ENCODE data around the gene MORF4L2.
"Not testable (repeated sequence)": the region's sequence is repeated elsewhere in the genome, so short reads cannot be mapped to it uniquely, and the experiment has no call there.

Gene MORF4L2

DNA sequence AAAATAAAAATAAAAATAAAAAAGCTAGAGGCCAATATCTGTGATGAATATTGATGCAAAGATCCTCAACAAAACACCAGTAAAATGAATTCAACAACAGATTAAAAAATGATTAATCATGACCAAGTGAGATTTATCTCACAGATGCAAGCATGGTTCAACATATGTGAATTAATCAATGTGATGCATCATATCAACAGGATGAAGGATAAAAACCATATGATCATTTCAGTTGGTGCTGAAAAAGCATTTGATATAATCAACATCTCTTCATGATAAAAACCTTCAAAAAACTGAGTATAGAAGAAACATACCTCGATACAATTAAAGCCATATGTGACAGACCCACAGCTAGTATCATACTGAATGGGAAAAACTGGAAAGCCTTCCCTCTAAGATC lies 38.9 kb downstream of the MORF4L2 start:
- Histone ChIP-seq H4K8ac (ENCODE audit: low read depth, low read length) (no peak overlapping the region), H3K79me1 (ENCODE audit: low read length) (no peaks in the 10 kb centered on the region)
- DNase-seq, result no peak

DNA sequence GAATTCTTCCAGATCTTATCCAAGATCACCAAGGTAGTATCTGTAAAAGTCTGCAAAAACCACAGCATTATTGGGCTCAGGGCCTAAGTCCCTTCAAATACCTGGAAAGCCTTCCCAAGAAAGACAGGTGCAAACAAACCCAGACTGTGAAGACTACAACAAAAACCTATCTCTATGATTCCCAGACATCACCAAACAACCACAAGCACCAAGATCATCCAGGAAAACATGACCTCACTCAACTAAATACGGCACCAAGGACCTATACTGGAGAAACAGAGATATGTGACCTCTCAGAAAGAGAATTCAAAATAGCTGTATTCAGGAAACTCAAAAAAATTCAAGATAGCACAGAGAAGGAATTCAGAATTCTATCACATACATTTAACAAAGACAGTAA lies 42.4 kb downstream of the MORF4L2 start:
- Histone ChIP-seq H4K12ac (ENCODE audit: low read depth, low read length) (no peak overlapping the region), H2BK5ac (ENCODE audit: low read depth, low read length, poor library complexity) (no peak overlapping the region), H3K4me3 (ENCODE audit: low read depth, low read length) (no peak overlapping the region), H3K18ac (ENCODE audit: low read length) (no peak overlapping the region), H2BK12ac (ENCODE audit: low read length) (no peak overlapping the region), H2BK120ac (ENCODE audit: insufficient read depth, low read length, poor library complexity) (no peak overlapping the region), H3K27ac (ENCODE audit: low read depth, low read length) (no peak overlapping the region), H3K27me3 (ENCODE audit: insufficient read depth, low read length) (no peaks in the 10 kb centered on the region), H4K91ac (ENCODE audit: low read depth, low read length) (no peak overlapping the region), H3K9ac (ENCODE audit: low read length) (no peak overlapping the region), H4K8ac (ENCODE audit: low read depth, low read length) (no peak overlapping the region), H3K79me2 (ENCODE audit: control insufficient read depth, insufficient read depth, low read length, poor library complexity) (no peaks in the 10 kb centered on the region), H3K4me1 (ENCODE audit: control insufficient read depth in 1 of 2, insufficient read depth in 2 of 2, low read length in 2 of 2) (peaks cover 0 to 2% of the 10 kb centered on the region in 2 experiments), H3K4me2 (ENCODE audit: low read length) (no peak overlapping the region), H3K23ac (ENCODE audit: low read length) (no peak overlapping the region), H3K14ac (ENCODE audit: low read length) (no peak overlapping the region), H2AK5ac (ENCODE audit: low read length) (no peak overlapping the region), H3K4ac (ENCODE audit: low read depth, low read length) (no peak overlapping the region), H2AFZ (ENCODE audit: insufficient read depth, low read length, poor library complexity) (no peak overlapping the region), H3K9me3 (ENCODE audit: insufficient read depth, low read depth, low read length) (no peaks in the 10 kb centered on the region), H3K36me3 (ENCODE audit: control insufficient read depth in 1 of 2, insufficient read depth in 2 of 2, low read length in 2 of 2) (no peaks in the 10 kb centered on the region), H3K79me1 (ENCODE audit: low read length) (no peaks in the 10 kb centered on the region)
- DNase-seq, result no peak
- no CpG with 5 or more reads among the region's 1 CpG for WGBS (ENCODE audit: extremely low coverage, insufficient coverage, insufficient read length)

More for the DNA sequence above, 38.9 kb downstream of the MORF4L2 start:
- Histone ChIP-seq H3K79me2 (ENCODE audit: control insufficient read depth, insufficient read depth, low read length, poor library complexity) (no peaks in the 10 kb centered on the region), H4K91ac (ENCODE audit: low read depth, low read length) (no peak overlapping the region), H3K4ac (ENCODE audit: low read depth, low read length) (no peak overlapping the region), H4K12ac (ENCODE audit: low read depth, low read length) (no peak overlapping the region), H2AFZ (ENCODE audit: insufficient read depth, low read length, poor library complexity) (no peak overlapping the region), H3K18ac (ENCODE audit: low read length) (no peak overlapping the region), H2AK5ac (ENCODE audit: low read length) (no peak overlapping the region), H3K4me3 (ENCODE audit: low read depth, low read length) (no peak overlapping the region), H3K23ac (ENCODE audit: low read length) (no peak overlapping the region), H2BK12ac (ENCODE audit: low read length) (no peak overlapping the region), H2BK5ac (ENCODE audit: low read depth, low read length, poor library complexity) (no peak overlapping the region), H3K36me3 (ENCODE audit: control insufficient read depth in 1 of 2, insufficient read depth in 2 of 2, low read length in 2 of 2) (no peaks in the 10 kb centered on the region), H3K27me3 (ENCODE audit: insufficient read depth, low read length) (no peaks in the 10 kb centered on the region), H3K14ac (ENCODE audit: low read length) (no peak overlapping the region), H3K4me2 (ENCODE audit: low read length) (no peak overlapping the region), H3K27ac (ENCODE audit: low read depth, low read length) (no peak overlapping the region), H3K9ac (ENCODE audit: low read length) (no peak overlapping the region), H3K4me1 (ENCODE audit: control insufficient read depth in 1 of 2, insufficient read depth in 2 of 2, low read length in 2 of 2) (no peaks in the 10 kb centered on the region), H3K9me3 (ENCODE audit: insufficient read depth, low read depth, low read length) (no peaks in the 10 kb centered on the region), H2BK120ac (ENCODE audit: insufficient read depth, low read length, poor library complexity) (no peak overlapping the region)
- WGBS (ENCODE audit: extremely low coverage, insufficient coverage, insufficient read length), result no CpG with 5 or more reads among the region's 1 CpG

DNA sequence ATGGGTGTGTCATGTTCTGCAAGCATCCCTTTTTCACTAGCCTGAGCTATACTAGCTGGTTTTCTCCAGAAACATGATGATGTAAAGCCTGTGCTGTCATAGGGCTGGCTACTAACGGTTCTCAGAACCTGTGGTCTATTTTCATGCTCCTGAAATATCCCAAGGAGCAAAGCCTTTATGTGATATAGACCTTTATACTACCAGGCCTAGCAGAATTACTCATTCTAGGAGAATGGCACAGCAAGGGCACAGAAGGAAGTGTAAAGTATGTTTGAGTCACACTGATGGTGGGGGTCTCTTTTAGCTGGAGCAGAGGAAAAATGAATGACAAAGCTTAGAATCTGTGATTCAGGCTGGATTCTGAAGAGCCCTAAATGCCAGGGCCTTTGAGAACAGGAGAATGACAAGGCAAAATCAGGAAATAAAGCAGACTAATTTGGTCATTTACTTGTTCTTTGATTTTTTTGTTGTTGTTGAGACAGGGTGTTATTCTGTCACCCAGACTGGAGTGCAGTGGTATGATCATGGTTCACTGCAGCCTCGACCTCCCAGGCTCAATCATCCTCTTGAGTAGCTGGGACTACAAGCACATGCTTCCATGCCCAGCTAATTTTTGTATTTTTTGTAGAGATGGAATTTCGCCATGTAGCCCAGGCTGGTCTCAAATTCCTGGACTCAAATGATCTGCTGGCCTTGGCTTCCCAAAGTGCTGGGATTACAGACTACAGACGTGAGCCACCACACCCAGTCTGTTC lies 45.9 kb downstream of the MORF4L2 start:
- no peak overlapping the region for H3K23ac ChIP-seq (ENCODE audit: low read length)
- no peaks in the 10 kb centered on the region for H3K79me2 ChIP-seq (ENCODE audit: control insufficient read depth, insufficient read depth, low read length, poor library complexity)
- no peak overlapping the region for H2BK12ac ChIP-seq (ENCODE audit: low read length)
- H3K4ac ChIP-seq (ENCODE audit: low read depth, low read length), result no peak overlapping the region
- no peak overlapping the region for H2BK5ac ChIP-seq (ENCODE audit: low read depth, low read length, poor library complexity)
- H3K9ac ChIP-seq (ENCODE audit: low read length), result no peak overlapping the region
- no peak overlapping the region for H2BK120ac ChIP-seq (ENCODE audit: insufficient read depth, low read length, poor library complexity)
- no peaks in the 10 kb centered on the region for H3K36me3 ChIP-seq (ENCODE audit: control insufficient read depth in 1 of 2, insufficient read depth in 2 of 2, low read length in 2 of 2)
- no peak overlapping the region for H3K4me2 ChIP-seq (ENCODE audit: low read length)
- no peak overlapping the region for H4K91ac ChIP-seq (ENCODE audit: low read depth, low read length)
- no peak overlapping the region for H3K14ac ChIP-seq (ENCODE audit: low read length)
- H3K4me1 ChIP-seq (ENCODE audit: control insufficient read depth in 1 of 2, insufficient read depth in 2 of 2, low read length in 2 of 2), result peaks cover 5 to 7% of the 10 kb centered on the region in 2 experiments
- H4K12ac ChIP-seq (ENCODE audit: low read depth, low read length), result no peak overlapping the region
- no CpG with 5 or more reads among the region's 4 CpGs for WGBS (ENCODE audit: extremely low coverage, insufficient coverage, insufficient read length)
- no peak overlapping the region for H3K4me3 ChIP-seq (ENCODE audit: low read depth, low read length)
- H3K18ac ChIP-seq (ENCODE audit: low read length), result no peak overlapping the region
- H3K27me3 ChIP-seq (ENCODE audit: insufficient read depth, low read length), result no peaks in the 10 kb centered on the region
- H3K27ac ChIP-seq (ENCODE audit: low read depth, low read length), result no peak overlapping the region
- DNase-seq, result no peak
- peaks cover 5% of the 10 kb centered on the region for H3K79me1 ChIP-seq (ENCODE audit: low read length)
- H4K8ac ChIP-seq (ENCODE audit: low read depth, low read length), result no peak overlapping the region
- no peaks in the 10 kb centered on the region for H3K9me3 ChIP-seq (ENCODE audit: insufficient read depth, low read depth, low read length)
- no peak overlapping the region for H2AK5ac ChIP-seq (ENCODE audit: low read length)
- H2AFZ ChIP-seq (ENCODE audit: insufficient read depth, low read length, poor library complexity), result no peak overlapping the region

DNA sequence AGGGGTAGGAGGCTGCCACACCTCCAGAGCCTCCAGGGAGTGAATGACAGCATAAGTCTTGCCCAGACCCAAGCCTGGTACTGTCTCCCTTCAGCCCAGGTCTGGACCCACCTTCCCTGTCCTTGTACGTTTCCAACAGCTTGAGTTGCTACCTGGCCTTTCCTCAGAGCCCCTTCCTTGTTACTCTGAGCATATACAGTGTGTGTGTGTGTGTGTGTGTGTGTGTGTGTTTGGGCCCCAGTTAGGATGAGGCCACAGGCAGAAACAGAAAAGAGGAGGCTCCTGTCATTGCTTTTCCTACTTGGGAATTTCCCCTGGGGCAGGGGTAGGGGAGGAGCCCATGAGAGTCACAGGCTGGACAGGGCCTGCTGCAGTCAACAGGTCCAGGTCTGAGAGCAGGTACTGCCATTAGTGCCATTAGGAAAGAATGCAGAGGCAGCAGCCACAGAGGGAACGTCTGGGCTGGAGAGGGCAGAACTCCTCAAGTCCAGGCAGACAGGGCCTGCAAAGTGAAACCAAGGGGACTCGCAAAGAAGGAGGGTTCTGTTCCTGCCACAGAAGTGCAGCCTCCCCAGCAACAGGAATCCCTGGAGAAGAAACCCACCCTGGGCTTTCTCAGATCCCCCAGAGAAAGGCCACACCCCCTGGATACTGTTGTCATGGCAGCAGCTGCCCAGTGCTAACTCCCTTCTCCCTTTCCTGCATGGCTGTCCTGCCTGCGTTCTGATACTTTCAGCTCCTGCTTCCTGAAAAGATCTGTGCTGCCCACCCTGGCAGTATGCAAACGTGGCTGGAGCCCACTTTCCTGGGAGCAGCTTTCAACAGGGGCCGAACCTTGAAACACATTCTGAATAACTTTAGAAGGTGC lies 47.8 kb downstream of the MORF4L2 start:
- Histone ChIP-seq H4K91ac (ENCODE audit: low read depth, low read length) (peak overlapping the region; percentile 79), H2BK5ac (ENCODE audit: low read depth, low read length, poor library complexity) (peak overlapping the region; percentile 35), H2BK120ac (ENCODE audit: insufficient read depth, low read length, poor library complexity) (peak overlapping the region; percentile 62), H2AK5ac (ENCODE audit: low read length) (peak overlapping the region; percentile 83), H3K27ac (ENCODE audit: low read depth, low read length) (peak overlapping the region; percentile 83), H2BK12ac (ENCODE audit: low read length) (peak overlapping the region; percentile 43), H4K8ac (ENCODE audit: low read depth, low read length) (peak overlapping the region; percentile 47), H4K12ac (ENCODE audit: low read depth, low read length) (peak overlapping the region; percentile 57)
- not testable (repeated sequence) for H3K4me2 ChIP-seq (ENCODE audit: low read length); H3K14ac ChIP-seq (ENCODE audit: low read length); H3K9me3 ChIP-seq (ENCODE audit: insufficient read depth, low read depth, low read length); H3K79me1 ChIP-seq (ENCODE audit: low read length); H3K79me2 ChIP-seq (ENCODE audit: control insufficient read depth, insufficient read depth, low read length, poor library complexity); H3K4me3 ChIP-seq (ENCODE audit: low read depth, low read length); H3K36me3 ChIP-seq (ENCODE audit: control insufficient read depth in 1 of 2, insufficient read depth in 2 of 2, low read length in 2 of 2); H2AFZ ChIP-seq (ENCODE audit: insufficient read depth, low read length, poor library complexity); H3K27me3 ChIP-seq (ENCODE audit: insufficient read depth, low read length); H3K18ac ChIP-seq (ENCODE audit: low read length); H3K23ac ChIP-seq (ENCODE audit: low read length); H3K4me1 ChIP-seq (ENCODE audit: control insufficient read depth in 1 of 2, insufficient read depth in 2 of 2, low read length in 2 of 2); H3K9ac ChIP-seq (ENCODE audit: low read length); DNase-seq; H3K4ac ChIP-seq (ENCODE audit: low read depth, low read length)
- WGBS (ENCODE audit: extremely low coverage, insufficient coverage, insufficient read length), result no CpG with 5 or more reads among the region's 6 CpGs
